ENCODE measurements around the gene FBXW8.
A peak's percentile ranks its signal among the peaks of the same experiment; 100 is the strongest.

FBXW8 gene

DNA sequence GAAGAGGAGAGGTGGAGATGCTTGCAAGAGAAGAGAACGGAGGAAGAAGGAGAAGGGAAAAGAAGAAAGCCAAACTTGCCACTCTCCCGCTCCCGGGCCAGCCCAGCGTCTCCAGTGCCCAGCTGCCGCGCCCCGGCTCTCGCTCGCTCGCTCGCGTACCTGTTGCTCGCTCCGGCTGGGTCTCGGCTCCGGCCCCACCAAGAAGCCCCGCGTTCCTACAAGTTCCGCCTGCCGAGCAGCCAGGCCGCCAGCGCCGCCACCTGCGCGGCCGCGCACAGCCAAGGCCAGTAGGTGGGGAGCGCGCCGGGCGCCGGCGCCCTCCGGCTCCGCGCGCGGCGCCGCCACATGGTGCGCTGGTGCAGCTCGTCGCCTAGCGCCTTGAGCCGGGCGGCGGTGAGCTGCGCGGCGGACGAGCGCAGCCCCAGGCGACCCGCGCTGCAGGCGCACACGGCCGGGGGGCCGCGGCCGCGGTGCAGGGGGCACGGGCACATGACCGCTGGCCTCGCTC, 29.9 kb upstream of the FBXW8 start:
- no peak overlapping the region for H3K4me3 ChIP-seq (ENCODE audit: low read depth, low read length)

DNA sequence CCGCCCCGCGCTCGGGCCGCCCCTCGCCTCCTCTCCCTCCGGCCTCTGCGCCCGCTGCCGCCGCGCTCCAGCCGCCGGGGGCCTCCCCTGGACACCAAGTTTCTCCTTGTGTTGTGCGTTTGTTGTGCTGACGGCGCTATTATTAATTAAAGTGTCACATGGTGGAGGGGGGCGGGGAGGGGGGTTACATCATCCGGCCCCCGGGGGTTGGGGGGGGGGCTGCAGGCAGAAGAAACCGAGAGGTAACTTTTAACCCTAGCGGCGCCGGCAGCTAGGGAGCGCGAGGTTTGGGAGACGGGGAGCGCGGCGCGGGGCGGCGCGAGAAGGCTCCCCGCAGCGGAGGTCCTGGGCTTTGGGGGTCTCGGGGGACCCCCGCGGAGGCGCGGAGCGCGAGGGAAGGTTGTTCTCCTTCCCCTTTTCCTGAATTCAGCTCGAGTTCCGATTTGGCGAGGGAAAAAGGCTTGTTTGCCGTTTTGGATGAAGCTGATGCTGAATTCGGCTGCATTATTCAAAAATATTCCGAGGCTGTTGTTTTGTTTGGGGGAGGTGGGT, 29.3 kb upstream of the FBXW8 start, which contains the start of gene HRK:
HRK (minus strand) TSS at position 117 of the 552 bp plus-strand sequence. CDS start 134 bp downstream, outside the sequence.
- no peak within 1 kb of the TSS; the same call in 1 of the 2 replicates for H3K4me3 ChIP-seq (ENCODE audit: low read depth, low read length)
- DNase-seq (ENCODE audit: low read depth) = no peak
- no peak for TF ChIP-seq CTCF (IDR thresholded peaks at IDR 0.05; ENCODE audit: low read depth, low read length, missing control alignments)

More for the DNA sequence above, 29.9 kb upstream of the FBXW8 start:
- no peak for DNase-seq (ENCODE audit: low read depth)
- TF ChIP-seq CTCF (IDR thresholded peaks at IDR 0.05; ENCODE audit: low read depth, low read length, missing control alignments) = peak; percentile 12

- no peak overlapping the region for H3K4me3 ChIP-seq (ENCODE audit: low read depth, low read length)
- no peak for DNase-seq (ENCODE audit: low read depth)
- TF ChIP-seq CTCF (IDR thresholded peaks at IDR 0.05; ENCODE audit: low read depth, low read length, missing control alignments) = no peak
Measured at GRCh38 chr12:116881877-116882507, 28.8 kb upstream of the FBXW8 start.

DNA sequence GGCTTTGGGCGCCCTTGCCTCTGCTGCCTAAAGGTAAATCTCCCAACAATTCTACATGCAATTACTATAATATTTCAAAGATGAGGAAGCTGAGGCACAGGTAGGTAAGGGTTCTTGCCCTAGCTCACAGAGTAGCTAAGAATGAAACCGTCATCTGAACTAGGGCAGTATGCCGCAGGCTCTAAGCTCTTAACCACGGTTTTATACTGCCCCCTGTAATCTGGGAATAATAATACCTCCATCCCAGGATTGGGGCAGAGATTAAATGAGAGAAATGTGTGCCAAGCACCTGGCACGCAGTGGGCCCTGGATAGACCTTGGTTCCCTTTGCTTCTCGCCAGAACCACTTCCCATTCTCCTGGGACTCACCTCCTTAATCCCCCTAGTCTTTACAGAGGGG, 28.0 kb upstream of the FBXW8 start:
- H3K4me3 ChIP-seq (ENCODE audit: low read depth, low read length) = no peak overlapping the region
- no peak for TF ChIP-seq CTCF (IDR thresholded peaks at IDR 0.05; ENCODE audit: low read depth, low read length, missing control alignments)
- DNase-seq (ENCODE audit: low read depth) = no peak

- no peak for DNase-seq (ENCODE audit: low read depth)
- H3K4me3 ChIP-seq (ENCODE audit: low read depth, low read length) = no peak overlapping the region
Measured at GRCh38 chr12:116884871-116885270, 25.9 kb upstream of the FBXW8 start.

GRCh38 chr12:116885491-116885890, 25.3 kb upstream of the FBXW8 start:
- no peak overlapping the region for H3K4me3 ChIP-seq (ENCODE audit: low read depth, low read length)
- no peak for DNase-seq (ENCODE audit: low read depth)
- TF ChIP-seq CTCF (IDR thresholded peaks at IDR 0.05; ENCODE audit: low read depth, low read length, missing control alignments) = no peak

More at GRCh38 chr12:116884871-116885270, 25.9 kb upstream of the FBXW8 start:
- no peak for TF ChIP-seq CTCF (IDR thresholded peaks at IDR 0.05; ENCODE audit: low read depth, low read length, missing control alignments)

All from GM12864 (cell line).